HG02973 (cell line): Measurements from ENCODE around the gene COL5A3.
"Not testable (repeated sequence)": the region's sequence is repeated elsewhere in the genome, so short reads cannot be mapped to it uniquely, and the experiment has no call there.

Experiments
- ATAC-seq: cut with Tn5 transposase; IDR thresholded peaks from one replicate; pipeline ENCODE4 v1.9.1; 2021; ENCODE audit warnings: moderate library complexity; ENCODE audit not compliant: unreplicated experiment

COL5A3 gene

GRCh38 chr19:10010247-10010691 is at the start of gene COL5A3:
COL5A3 (minus strand) TSS chr19:10010504; CDS start chr19:10010385, 119 bp downstream.
- no peak for ATAC-seq

- ATAC-seq, result no peak
Measured at GRCh38 chr19:10052602-10053360, 42.5 kb upstream of the COL5A3 start.

GRCh38 chr19:10049626-10050025 is 39.3 kb upstream of the COL5A3 start:
- ATAC-seq, result no peak

GRCh38 chr19:10045371-10045770 is 35.1 kb upstream of the COL5A3 start:
- no peak for ATAC-seq

GRCh38 chr19:10044390-10044789 is 34.1 kb upstream of the COL5A3 start:
- ATAC-seq, result no peak

- ATAC-seq, result no peak
Measured at GRCh38 chr19:10043286-10043927, 33.1 kb upstream of the COL5A3 start.

- ATAC-seq, result no peak
Measured at GRCh38 chr19:10037809-10038208, 27.5 kb upstream of the COL5A3 start.

GRCh38 chr19:10037367-10037766 is 27.1 kb upstream of the COL5A3 start:
- ATAC-seq, result no peak

- no peak for ATAC-seq
Measured at GRCh38 chr19:10036601-10037071, 26.3 kb upstream of the COL5A3 start.

- no peak for ATAC-seq
Measured at GRCh38 chr19:10033614-10034013, 23.3 kb upstream of the COL5A3 start.

- no peak for ATAC-seq
Measured at GRCh38 chr19:10027158-10027997, 17.1 kb upstream of the COL5A3 start.

GRCh38 chr19:10026744-10027143 is 16.4 kb upstream of the COL5A3 start:
- ATAC-seq, result no peak

- not testable (repeated sequence) for ATAC-seq
Measured at GRCh38 chr19:10023096-10023495, 12.8 kb upstream of the COL5A3 start.

GRCh38 chr19:10021863-10022262 is 11.6 kb upstream of the COL5A3 start:
- ATAC-seq, result no peak

GRCh38 chr19:10021446-10021845 is 11.1 kb upstream of the COL5A3 start:
- ATAC-seq, result no peak

- ATAC-seq, result no peak
Measured at GRCh38 chr19:10020851-10021250, 10.5 kb upstream of the COL5A3 start.

GRCh38 chr19:10019246-10019645 is 8.9 kb upstream of the COL5A3 start:
- no peak for ATAC-seq

- ATAC-seq, result no peak
Measured at GRCh38 chr19:10018786-10019185, 8.5 kb upstream of the COL5A3 start.

- no peak for ATAC-seq
Measured at GRCh38 chr19:10018263-10018662, 8.0 kb upstream of the COL5A3 start.

GRCh38 chr19:10013834-10014618 is 3.7 kb upstream of the COL5A3 start:
- no peak for ATAC-seq

GRCh38 chr19:10013316-10013715 is 3.0 kb upstream of the COL5A3 start, which contains the start of gene RDH8:
RDH8 (plus strand) TSS chr19:10013483; CDS start chr19:10013498, 15 bp downstream.
- ATAC-seq, result no peak
